NT2/D1 (cell line): ENCODE measurements around the gene DISC1.

Experiments used
- YY1 ChIP-seq: IDR thresholded peaks from 2 replicates; pipeline ENCODE4 v1.6.1; 2011; ENCODE audit not compliant: insufficient read length, insufficient read depth
- ZNF274 ChIP-seq: IDR thresholded peaks from 2 replicates; pipeline ENCODE4 v1.6.1; 2011; ENCODE audit warnings: mild to moderate bottlenecking, low read depth, low read length

GRCh38 chr1:231923491-231924041, 297.0 kb downstream of the DISC1 start:
- TF ChIP-seq YY1 (no peak), ZNF274 (no peak)
